IMR-90 (cell line): ENCODE data around the gene INF2. TPM values are rescaled to one million over a fixed set of nuclear protein-coding genes. Genes with fewer than 3 reads are reported as not detected.

Experiments
- ATAC-seq: fragments of 200-7000 bp; cut with Tn5 transposase; 2 replicates; pipeline ENCODE4 v1.9.1; 2020; ENCODE audit warnings: low read depth, mild to moderate bottlenecking, moderate library complexity
- BruUV-seq: library from RNA; stranded (reverse); fragments of 400-500 nt; replicated peaks from 2 replicates; lab custom pipeline; 2021; lab: Mats Ljungman, UMichigan
- CTCF ChIA-PET: fragments of 300-600 bp; formaldehyde crosslinking; extraction: SDS; loops from one replicate; lab custom pipeline; 2021; ENCODE audit warnings: antibody characterized with exemption; lab: Yijun Ruan, JAX
- POLR2A ChIA-PET: fragments of 300-600 bp; sonication (Branson Sonifier 250); formaldehyde crosslinking; loops from one replicate; lab custom pipeline; 2022; ENCODE audit warnings: antibody characterized with exemption; ENCODE audit not compliant: unreplicated experiment; lab: Charles Lee
- DNase-seq: peaks from one replicate; pipeline ENCODE4 v3.0.0; 2013
- H2AFZ ChIP-seq: replicated peaks from 2 replicates; pipeline ENCODE3; 2013; ENCODE audit warnings: low read length, mild to moderate bottlenecking; ENCODE audit not compliant: poor library complexity
- H2AK5ac ChIP-seq: 2 replicates; pipeline ENCODE4 v1.6.1; 2013; ENCODE audit warnings: low read depth, low read length, inconsistent platforms
- H2AK9ac ChIP-seq: replicated peaks from 2 replicates; pipeline ENCODE3; 2013; ENCODE audit warnings: mild to moderate bottlenecking, low read depth, low read length, moderate library complexity; ENCODE audit not compliant: poor library complexity
- H2BK120ac ChIP-seq: 2 replicates; pipeline ENCODE4 v1.6.1; 2013; ENCODE audit warnings: low read depth, low read length, inconsistent platforms
- H2BK15ac ChIP-seq: 3 replicates; pipeline ENCODE4 v1.6.1; 2013; ENCODE audit warnings: low read depth, low read length, inconsistent platforms
- H2BK20ac ChIP-seq: 2 replicates; pipeline ENCODE4 v1.6.1; 2013; ENCODE audit warnings: low read depth, mild to moderate bottlenecking, inconsistent platforms, low read length, moderate library complexity
- H2BK5ac ChIP-seq: 2 replicates; pipeline ENCODE4 v1.6.1; 2013; ENCODE audit warnings: mild to moderate bottlenecking, low read depth, low read length, inconsistent platforms; ENCODE audit not compliant: poor library complexity, severe bottlenecking
- H3K14ac ChIP-seq: replicated peaks from 2 replicates; pipeline ENCODE4 v1.6.1; 2013; ENCODE audit warnings: low read depth, low read length, inconsistent platforms
- H3K18ac ChIP-seq: 2 replicates; pipeline ENCODE4 v1.6.1; 2013; ENCODE audit warnings: low read depth, low read length, control low read depth
- H3K23ac ChIP-seq: 2 replicates; pipeline ENCODE4 v1.6.1; 2013; ENCODE audit warnings: low read depth, low read length, inconsistent platforms
- H3K27ac ChIP-seq: 2 replicates; pipeline ENCODE4 v1.5.1; 2013; ENCODE audit warnings: mild to moderate bottlenecking, control low read depth, low read length; ENCODE audit not compliant: insufficient read depth
- H3K27me3 ChIP-seq: 2 replicates; pipeline ENCODE4 v1.6.1; 2013; ENCODE audit warnings: low read length; ENCODE audit not compliant: control insufficient read depth, insufficient read depth
- H3K36me3 ChIP-seq: 2 replicates; pipeline ENCODE4 v1.6.1; 2013; ENCODE audit warnings: low read length, mixed read lengths; ENCODE audit not compliant: control insufficient read depth, insufficient read depth
- H3K4ac ChIP-seq: 2 replicates; pipeline ENCODE4 v1.6.1; 2013; ENCODE audit warnings: low read depth, low read length, inconsistent platforms
- H3K4me1 ChIP-seq: 2 replicates; pipeline ENCODE4 v1.6.1; 2013; ENCODE audit warnings: low read length, mixed read lengths; ENCODE audit not compliant: control insufficient read depth, insufficient read depth
- H3K4me2 ChIP-seq: 2 replicates; pipeline ENCODE4 v1.6.1; 2013; ENCODE audit warnings: low read depth, mild to moderate bottlenecking, control low read depth, low read length, moderate library complexity
- H3K4me3 ChIP-seq: 2 replicates; pipeline ENCODE4 v1.5.1; 2013; ENCODE audit warnings: low read depth, mild to moderate bottlenecking, control low read depth, low read length, moderate library complexity; ENCODE audit not compliant: insufficient read depth
- H3K56ac ChIP-seq: 2 replicates; pipeline ENCODE4 v1.6.1; 2013; ENCODE audit warnings: low read length, inconsistent platforms; ENCODE audit not compliant: insufficient read depth; ENCODE audit errors: extremely low read depth
- H3K79me1 ChIP-seq, 2 experiments: 2 replicates each; pipeline ENCODE4 v1.6.1; 2013; ENCODE audit warnings: low read length in 2 of 2, inconsistent platforms in 1 of 2, low read depth in 1 of 2
- H3K9ac ChIP-seq: 2 replicates; pipeline ENCODE4 v1.6.1; 2013; ENCODE audit warnings: low read depth, low read length, control low read depth
- H3K9me1 ChIP-seq: 2 replicates; pipeline ENCODE4 v1.6.1; 2013; ENCODE audit warnings: low read length, inconsistent platforms; ENCODE audit not compliant: insufficient read depth
- H3K9me3 ChIP-seq: 2 replicates; pipeline ENCODE4 v1.6.1; 2013; ENCODE audit warnings: low read length; ENCODE audit not compliant: control insufficient read depth, insufficient read depth
- H4K20me1 ChIP-seq: 2 replicates; pipeline ENCODE4 v1.6.1; 2013; ENCODE audit warnings: low read length, inconsistent platforms; ENCODE audit not compliant: insufficient read depth
- H4K5ac ChIP-seq: 2 replicates; pipeline ENCODE4 v1.6.1; 2013; ENCODE audit warnings: mild to moderate bottlenecking, low read depth, low read length, control low read depth
- H4K8ac ChIP-seq, 2 experiments: 2 replicates each; pipeline ENCODE4 v1.6.1; 2013; ENCODE audit warnings: low read depth in 2 of 2, low read length in 2 of 2, control low read depth in 1 of 2, inconsistent platforms in 1 of 2
- H4K91ac ChIP-seq: 2 replicates; pipeline ENCODE4 v1.6.1; 2013; ENCODE audit warnings: low read depth, low read length, inconsistent platforms; ENCODE audit not compliant: insufficient read depth
- CHD1 ChIP-seq: IDR thresholded peaks from 2 replicates; pipeline ENCODE4 v1.6.1; 2012; ENCODE audit warnings: low read depth, low read length, improper control_type of control experiment
- FOS ChIP-seq: fragments of 150-350 bp; IDR thresholded peaks from 2 replicates; pipeline ENCODE4 v1.6.1; 2016; ENCODE audit warnings: low read depth, low read length
- MAFK ChIP-seq: IDR thresholded peaks from 2 replicates; pipeline ENCODE4 v1.6.1; 2012; ENCODE audit warnings: low read depth, low read length, improper control_type of control experiment
- POLR2A ChIP-seq: IDR thresholded peaks from 2 replicates; pipeline ENCODE4 v1.6.1; 2012; ENCODE audit warnings: mild to moderate bottlenecking, low read depth, low read length
- RAD21 ChIP-seq: IDR thresholded peaks from 2 replicates; pipeline ENCODE4 v1.6.1; 2012; ENCODE audit warnings: low read length, improper control_type of control experiment
- RCOR1 ChIP-seq: IDR thresholded peaks from 2 replicates; pipeline ENCODE4 v1.6.1; 2012; ENCODE audit warnings: mild to moderate bottlenecking, low read length, improper control_type of control experiment; ENCODE audit not compliant: insufficient replicate concordance
- RFX5 ChIP-seq: IDR thresholded peaks from 2 replicates; pipeline ENCODE4 v1.8.0; 2012; ENCODE audit warnings: low read depth, mild to moderate bottlenecking, low read length, moderate library complexity
- WGBS, 2 experiments: methylation state at CpG; one replicate each; pipeline versions ENCODE4 v1.1.5 to v1.1.7; 2013; ENCODE audit warnings: missing lambda C conversion rate in 2 of 2; ENCODE audit not compliant: insufficient read length in 1 of 2; ENCODE audit errors: extremely low coverage in 2 of 2; 5-methylcytosine and 5-hydroxymethylcytosine counted together
- dilution Hi-C: fragments of 300-500 bp; cut with HindIII; formaldehyde crosslinking; loops from one replicate; pipeline ENCODE4 v1.14.3; 2018; ENCODE audit warnings: low sequenced_read_pairs; ENCODE audit not compliant: unreplicated experiment
- in situ Hi-C: fragments of 300-500 bp; cut with MboI; formaldehyde crosslinking; loops from 3 replicates; pipeline ENCODE4 v1.14.3; 2019; ENCODE audit warnings: low sequenced_read_pairs, inconsistent platforms, mixed read lengths
- intact Hi-C: fragments of 100-400 bp; cut with micrococcal nuclease; formaldehyde crosslinking; loops from 2 replicates; pipeline ENCODE4 v1.10.0; 2022
- polyA plus RNA-seq, 3 experiments: library from polyadenylated mRNA; depleted of rRNA; stranded (reverse); fragments of >200 nt; gene quantifications; 2 replicates each; pipeline ENCODE4 v1.2.3, GENCODE V29; 2012; ENCODE audit warnings: low replicate concordance in 1 of 3
- total RNA-seq: library from RNA; depleted of rRNA; stranded (reverse); fragments of >200 nt; gene quantifications from 2 replicates; pipeline ENCODE4 v1.2.3, GENCODE V29; 2012
- TF ChIP-seq, protein P1 (sequence below): conservative IDR thresholded peaks from 2 replicates; pipeline ENCODE4 v1.5.1; 2012; ENCODE audit warnings: mild to moderate bottlenecking, low read depth, low read length, improper control_type of control experiment
- TF ChIP-seq, protein P2 (sequence below): fragments of 150-350 bp; IDR thresholded peaks from 2 replicates; pipeline ENCODE4 v1.6.1; 2017; ENCODE audit warnings: mild to moderate bottlenecking, antibody characterized with exemption, low read length, low read depth

INF2 gene
- total and polyA plus RNA-seq, 2 of the 4 experiments (the other 2 are of a cell fraction) = 16.8 to 62.1 TPM

DNA sequence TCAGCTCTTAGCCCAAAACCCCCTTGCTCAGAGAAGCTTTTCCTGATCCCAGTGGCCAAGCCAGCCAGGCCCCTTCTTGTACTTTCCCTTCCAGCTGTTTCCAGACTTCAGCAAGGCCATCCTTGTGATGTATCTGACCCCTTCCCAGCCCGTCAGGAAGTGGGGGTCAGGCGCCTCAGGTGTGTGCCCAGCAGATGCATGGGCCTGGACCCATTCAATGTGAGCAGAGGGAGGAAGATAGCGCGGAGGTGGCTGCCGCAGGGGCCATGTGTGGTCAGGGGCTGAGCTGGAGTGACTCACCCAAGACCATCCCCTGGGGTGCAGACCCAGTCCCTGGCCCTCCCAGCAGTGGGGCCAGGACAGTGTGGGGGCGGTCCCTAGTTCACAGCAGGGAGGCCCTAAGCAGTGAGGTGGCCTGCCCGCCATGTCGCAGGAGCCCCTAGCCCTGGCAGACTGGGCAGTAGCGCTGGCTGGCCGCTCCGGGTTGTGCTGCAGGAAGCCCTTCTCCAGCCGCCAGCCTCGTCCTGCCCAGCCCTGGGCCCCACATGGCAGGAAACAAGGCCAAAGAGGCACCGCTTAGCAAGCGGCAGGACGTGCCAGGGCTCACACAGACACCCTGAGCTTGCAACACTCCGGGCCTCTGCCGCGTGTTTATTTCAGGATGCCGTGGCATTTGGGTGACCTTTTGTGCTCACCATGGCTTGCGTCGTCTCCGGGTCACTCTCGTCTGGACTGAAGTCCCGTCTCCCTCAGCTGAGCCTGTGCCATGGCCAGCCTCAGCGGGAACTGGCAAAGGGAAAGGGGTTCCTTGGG, 46.6 kb downstream of the INF2 start (continued):
- TF ChIP-seq, protein P1, sequence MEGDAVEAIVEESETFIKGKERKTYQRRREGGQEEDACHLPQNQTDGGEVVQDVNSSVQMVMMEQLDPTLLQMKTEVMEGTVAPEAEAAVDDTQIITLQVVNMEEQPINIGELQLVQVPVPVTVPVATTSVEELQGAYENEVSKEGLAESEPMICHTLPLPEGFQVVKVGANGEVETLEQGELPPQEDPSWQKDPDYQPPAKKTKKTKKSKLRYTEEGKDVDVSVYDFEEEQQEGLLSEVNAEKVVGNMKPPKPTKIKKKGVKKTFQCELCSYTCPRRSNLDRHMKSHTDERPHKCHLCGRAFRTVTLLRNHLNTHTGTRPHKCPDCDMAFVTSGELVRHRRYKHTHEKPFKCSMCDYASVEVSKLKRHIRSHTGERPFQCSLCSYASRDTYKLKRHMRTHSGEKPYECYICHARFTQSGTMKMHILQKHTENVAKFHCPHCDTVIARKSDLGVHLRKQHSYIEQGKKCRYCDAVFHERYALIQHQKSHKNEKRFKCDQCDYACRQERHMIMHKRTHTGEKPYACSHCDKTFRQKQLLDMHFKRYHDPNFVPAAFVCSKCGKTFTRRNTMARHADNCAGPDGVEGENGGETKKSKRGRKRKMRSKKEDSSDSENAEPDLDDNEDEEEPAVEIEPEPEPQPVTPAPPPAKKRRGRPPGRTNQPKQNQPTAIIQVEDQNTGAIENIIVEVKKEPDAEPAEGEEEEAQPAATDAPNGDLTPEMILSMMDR = no peak

DNA sequence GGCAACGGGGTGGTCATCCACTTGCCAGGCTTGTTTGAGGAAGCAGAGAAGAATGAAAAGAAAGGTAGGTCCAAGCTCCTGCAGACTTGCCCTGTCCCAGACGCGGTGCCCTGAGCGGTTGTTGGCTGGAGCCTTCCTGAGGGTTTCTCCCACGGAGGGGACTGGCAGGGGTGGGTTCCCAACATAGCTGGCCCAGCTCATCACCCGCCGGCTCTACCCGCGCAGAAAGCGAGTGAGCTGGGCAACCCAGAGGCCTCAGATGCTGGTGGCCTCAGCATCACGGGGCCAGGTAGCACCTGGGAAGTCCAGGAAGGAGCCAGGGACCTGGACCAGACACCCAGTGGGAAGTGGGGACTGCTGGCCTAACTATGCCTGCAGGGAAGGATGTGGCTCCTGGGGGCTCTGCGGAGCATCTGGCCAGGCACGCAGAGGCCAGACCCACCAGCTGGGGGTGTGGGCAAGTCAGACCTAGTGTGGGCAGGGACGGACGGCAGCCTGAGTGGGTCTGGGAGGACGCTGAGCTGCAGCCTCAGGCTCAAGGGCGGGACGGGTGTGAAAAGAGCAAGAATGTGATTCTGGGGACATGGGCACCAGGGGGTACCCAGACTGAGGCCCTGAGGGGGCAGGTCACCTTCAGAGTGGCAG, 49.1 kb downstream of the INF2 start:
- H3K9ac ChIP-seq = no peak overlapping the region
- H3K27ac ChIP-seq = no peak overlapping the region
- dilution Hi-C loops = no loop called here
- no peaks in the 10 kb centered on the region for H3K79me1 ChIP-seq
- POLR2A ChIA-PET = no interaction called here
- no peak overlapping the region for H3K56ac ChIP-seq
- H4K8ac ChIP-seq = no peak overlapping the region
- in situ Hi-C loops = no loop called here
- H4K5ac ChIP-seq = no peak overlapping the region
- H3K23ac ChIP-seq = no peak overlapping the region
- no peak overlapping the region for H2AFZ ChIP-seq
- peaks cover 20% of the 10 kb centered on the region for H3K4me1 ChIP-seq
- peaks cover 12% of the 10 kb centered on the region for H3K9me1 ChIP-seq
- H2BK15ac ChIP-seq = no peak overlapping the region
- no peak overlapping the region for H2BK120ac ChIP-seq
- peaks cover 10% of the 10 kb centered on the region for H3K36me3 ChIP-seq
- H3K27me3 ChIP-seq = no peaks in the 10 kb centered on the region
- no peak overlapping the region for H3K18ac ChIP-seq
- H3K4ac ChIP-seq = no peak overlapping the region
- 97% methylated on average over 6 of the region's 18 CpGs; no CpG with 5 or more reads in 1 of the 2 experiments for WGBS, 2 experiments
- no peak overlapping the region for H2AK9ac ChIP-seq
- no peaks in the 10 kb centered on the region for H4K20me1 ChIP-seq
- no peak overlapping the region for H2BK5ac ChIP-seq
- CTCF ChIA-PET = no interaction called here
- no peak overlapping the region for H4K91ac ChIP-seq
- BruUV-seq = no TSS peak
- H2BK20ac ChIP-seq = no peak overlapping the region
- H3K14ac ChIP-seq = no peak overlapping the region
- no peak overlapping the region for H2AK5ac ChIP-seq
- no peaks in the 10 kb centered on the region for H3K9me3 ChIP-seq
- no peak overlapping the region for H3K4me3 ChIP-seq
- intact Hi-C loops = no loop called here
- DNase-seq = no peak
- H3K4me2 ChIP-seq = no peak overlapping the region
- no peak for ATAC-seq
- TF ChIP-seq RFX5 (no peak), MAFK (no peak), RAD21 (no peak), FOS (no peak), CHD1 (no peak), RCOR1 (no peak), POLR2A (no peak)
- TF ChIP-seq, protein P1 = no peak
- TF ChIP-seq, protein P2, sequence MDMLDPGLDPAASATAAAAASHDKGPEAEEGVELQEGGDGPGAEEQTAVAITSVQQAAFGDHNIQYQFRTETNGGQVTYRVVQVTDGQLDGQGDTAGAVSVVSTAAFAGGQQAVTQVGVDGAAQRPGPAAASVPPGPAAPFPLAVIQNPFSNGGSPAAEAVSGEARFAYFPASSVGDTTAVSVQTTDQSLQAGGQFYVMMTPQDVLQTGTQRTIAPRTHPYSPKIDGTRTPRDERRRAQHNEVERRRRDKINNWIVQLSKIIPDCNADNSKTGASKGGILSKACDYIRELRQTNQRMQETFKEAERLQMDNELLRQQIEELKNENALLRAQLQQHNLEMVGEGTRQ = no peak
